ENCODE measurements around the gene RMND5A.

GRCh38 chr2:86686460-86686859 is 33.6 kb upstream of the RMND5A start:
- TF ChIP-seq CTCF (conservative IDR thresholded peaks at IDR 0.05) (no peak), ZFX (IDR thresholded peaks at IDR 0.05) (no peak)

All from C4-2B (cell line).